ENCODE results near the gene MAP3K5.

The MAP3K5 gene, protein sequence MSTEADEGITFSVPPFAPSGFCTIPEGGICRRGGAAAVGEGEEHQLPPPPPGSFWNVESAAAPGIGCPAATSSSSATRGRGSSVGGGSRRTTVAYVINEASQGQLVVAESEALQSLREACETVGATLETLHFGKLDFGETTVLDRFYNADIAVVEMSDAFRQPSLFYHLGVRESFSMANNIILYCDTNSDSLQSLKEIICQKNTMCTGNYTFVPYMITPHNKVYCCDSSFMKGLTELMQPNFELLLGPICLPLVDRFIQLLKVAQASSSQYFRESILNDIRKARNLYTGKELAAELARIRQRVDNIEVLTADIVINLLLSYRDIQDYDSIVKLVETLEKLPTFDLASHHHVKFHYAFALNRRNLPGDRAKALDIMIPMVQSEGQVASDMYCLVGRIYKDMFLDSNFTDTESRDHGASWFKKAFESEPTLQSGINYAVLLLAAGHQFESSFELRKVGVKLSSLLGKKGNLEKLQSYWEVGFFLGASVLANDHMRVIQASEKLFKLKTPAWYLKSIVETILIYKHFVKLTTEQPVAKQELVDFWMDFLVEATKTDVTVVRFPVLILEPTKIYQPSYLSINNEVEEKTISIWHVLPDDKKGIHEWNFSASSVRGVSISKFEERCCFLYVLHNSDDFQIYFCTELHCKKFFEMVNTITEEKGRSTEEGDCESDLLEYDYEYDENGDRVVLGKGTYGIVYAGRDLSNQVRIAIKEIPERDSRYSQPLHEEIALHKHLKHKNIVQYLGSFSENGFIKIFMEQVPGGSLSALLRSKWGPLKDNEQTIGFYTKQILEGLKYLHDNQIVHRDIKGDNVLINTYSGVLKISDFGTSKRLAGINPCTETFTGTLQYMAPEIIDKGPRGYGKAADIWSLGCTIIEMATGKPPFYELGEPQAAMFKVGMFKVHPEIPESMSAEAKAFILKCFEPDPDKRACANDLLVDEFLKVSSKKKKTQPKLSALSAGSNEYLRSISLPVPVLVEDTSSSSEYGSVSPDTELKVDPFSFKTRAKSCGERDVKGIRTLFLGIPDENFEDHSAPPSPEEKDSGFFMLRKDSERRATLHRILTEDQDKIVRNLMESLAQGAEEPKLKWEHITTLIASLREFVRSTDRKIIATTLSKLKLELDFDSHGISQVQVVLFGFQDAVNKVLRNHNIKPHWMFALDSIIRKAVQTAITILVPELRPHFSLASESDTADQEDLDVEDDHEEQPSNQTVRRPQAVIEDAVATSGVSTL (N-terminal part only)

DNA sequence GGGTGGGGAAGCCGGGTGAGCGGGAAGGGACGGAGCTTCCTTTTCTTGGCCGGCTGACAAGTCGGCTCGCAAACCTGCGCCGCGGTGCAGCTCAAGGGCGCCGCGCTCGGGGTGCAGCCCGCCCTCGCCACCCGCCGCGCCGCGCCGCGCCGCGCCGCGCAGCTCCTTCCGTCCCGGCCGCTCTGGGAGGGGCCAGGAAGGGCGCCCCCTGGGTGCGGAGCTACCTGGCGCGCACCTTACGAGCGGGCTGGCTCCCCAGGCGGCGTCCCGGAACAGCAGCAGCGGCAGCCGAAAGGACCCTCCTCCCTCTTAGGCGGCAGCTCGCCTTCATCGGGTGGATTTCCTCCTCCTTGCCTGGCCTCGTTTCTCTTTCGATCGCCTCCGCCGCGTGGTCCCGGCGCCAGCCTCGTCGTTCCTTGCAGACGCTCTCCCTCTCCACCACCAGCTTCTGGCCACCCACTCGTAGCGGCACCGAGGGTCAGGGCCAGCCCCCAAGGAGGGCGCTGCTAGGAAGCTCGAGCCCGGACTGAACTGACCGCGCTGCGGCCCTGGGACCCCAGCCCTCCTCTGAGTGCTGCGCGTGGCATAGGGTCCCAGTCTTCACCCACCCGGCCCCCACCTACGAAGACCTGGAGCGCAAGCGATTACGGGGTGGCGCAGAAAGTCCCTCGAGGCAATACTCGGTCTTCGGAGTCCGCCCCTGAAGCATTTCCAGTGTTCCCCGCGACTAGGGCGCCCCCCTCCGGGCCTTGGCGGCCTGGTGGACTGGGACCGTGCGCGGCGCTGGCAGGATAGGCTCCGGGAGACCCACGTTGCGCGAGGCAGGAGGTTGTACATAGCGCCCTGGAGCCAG, at the start of gene MAP3K5:
MAP3K5 (minus strand) TSS at position 68 of the 853 bp plus-strand sequence. CDS start 320 bp downstream, outside the sequence.
- Histone ChIP-seq H3K4me3 (ENCODE audit: low read depth in 1 of 2, low read length in 1 of 2) (peak within 1 kb of the TSS; percentile 90 to 96), H3K9me3 (no peaks in the 10 kb centered on the region), H3K27me3 (no peaks in the 10 kb centered on the region), H3K4me1 (ENCODE audit: control insufficient read depth in 1 of 2, insufficient read depth in 1 of 2, low read depth in 1 of 2, low read length in 1 of 2) (peaks cover 43 to 47% of the 10 kb centered on the region in 2 experiments), H3K36me3 (no peaks in the 10 kb centered on the region), H3K27ac (peak within 1 kb of the TSS; percentile 91)
- TF ChIP-seq, protein P1, sequence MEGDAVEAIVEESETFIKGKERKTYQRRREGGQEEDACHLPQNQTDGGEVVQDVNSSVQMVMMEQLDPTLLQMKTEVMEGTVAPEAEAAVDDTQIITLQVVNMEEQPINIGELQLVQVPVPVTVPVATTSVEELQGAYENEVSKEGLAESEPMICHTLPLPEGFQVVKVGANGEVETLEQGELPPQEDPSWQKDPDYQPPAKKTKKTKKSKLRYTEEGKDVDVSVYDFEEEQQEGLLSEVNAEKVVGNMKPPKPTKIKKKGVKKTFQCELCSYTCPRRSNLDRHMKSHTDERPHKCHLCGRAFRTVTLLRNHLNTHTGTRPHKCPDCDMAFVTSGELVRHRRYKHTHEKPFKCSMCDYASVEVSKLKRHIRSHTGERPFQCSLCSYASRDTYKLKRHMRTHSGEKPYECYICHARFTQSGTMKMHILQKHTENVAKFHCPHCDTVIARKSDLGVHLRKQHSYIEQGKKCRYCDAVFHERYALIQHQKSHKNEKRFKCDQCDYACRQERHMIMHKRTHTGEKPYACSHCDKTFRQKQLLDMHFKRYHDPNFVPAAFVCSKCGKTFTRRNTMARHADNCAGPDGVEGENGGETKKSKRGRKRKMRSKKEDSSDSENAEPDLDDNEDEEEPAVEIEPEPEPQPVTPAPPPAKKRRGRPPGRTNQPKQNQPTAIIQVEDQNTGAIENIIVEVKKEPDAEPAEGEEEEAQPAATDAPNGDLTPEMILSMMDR (IDR thresholded peaks at IDR 0.05) = peak; percentile 73

DNA sequence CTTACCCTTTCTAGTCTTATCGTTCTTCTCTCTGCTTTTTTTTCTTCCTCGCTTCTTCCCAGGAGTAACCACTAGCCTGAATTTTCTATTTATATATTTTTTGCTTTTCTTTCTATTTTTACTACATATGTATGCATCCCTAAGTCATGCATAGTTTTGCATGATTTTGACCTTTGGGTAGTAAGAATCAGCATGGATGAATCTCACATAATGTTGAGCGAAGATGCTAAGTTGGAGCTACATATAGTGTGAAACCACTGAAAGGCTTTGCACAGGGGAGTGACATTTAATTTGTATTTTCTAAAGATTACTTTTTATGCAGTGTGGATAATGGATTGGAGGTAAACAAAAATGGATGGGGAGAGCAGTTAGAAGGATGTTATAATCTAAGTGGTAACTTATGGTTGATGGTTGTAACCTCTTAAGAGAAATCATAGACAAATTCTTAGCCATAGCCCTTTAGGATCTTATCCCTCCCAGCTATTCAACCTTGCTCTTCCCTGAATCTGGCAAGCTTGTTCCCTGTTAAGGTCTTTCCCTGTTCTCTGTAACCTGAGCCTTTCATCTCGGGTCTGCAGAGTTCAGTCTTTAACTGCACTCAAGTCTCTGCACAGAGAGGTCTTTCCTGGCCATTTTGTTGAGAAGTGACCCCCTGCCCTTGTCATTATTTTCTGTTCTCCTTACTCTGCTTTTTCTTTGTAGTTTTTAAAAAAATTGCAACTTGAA, 48.2 kb upstream of the MAP3K5 start:
- H3K27ac ChIP-seq = no peak overlapping the region
- no peaks in the 10 kb centered on the region for H3K9me3 ChIP-seq
- H3K36me3 ChIP-seq = no peaks in the 10 kb centered on the region
- no peak overlapping the region for H3K4me3 ChIP-seq (ENCODE audit: low read depth in 1 of 2, low read length in 1 of 2)
- no peaks in the 10 kb centered on the region for H3K4me1 ChIP-seq (ENCODE audit: control insufficient read depth in 1 of 2, insufficient read depth in 1 of 2, low read depth in 1 of 2, low read length in 1 of 2)
- no peaks in the 10 kb centered on the region for H3K27me3 ChIP-seq
- TF ChIP-seq, protein P1 (IDR thresholded peaks at IDR 0.05) = no peak

DNA sequence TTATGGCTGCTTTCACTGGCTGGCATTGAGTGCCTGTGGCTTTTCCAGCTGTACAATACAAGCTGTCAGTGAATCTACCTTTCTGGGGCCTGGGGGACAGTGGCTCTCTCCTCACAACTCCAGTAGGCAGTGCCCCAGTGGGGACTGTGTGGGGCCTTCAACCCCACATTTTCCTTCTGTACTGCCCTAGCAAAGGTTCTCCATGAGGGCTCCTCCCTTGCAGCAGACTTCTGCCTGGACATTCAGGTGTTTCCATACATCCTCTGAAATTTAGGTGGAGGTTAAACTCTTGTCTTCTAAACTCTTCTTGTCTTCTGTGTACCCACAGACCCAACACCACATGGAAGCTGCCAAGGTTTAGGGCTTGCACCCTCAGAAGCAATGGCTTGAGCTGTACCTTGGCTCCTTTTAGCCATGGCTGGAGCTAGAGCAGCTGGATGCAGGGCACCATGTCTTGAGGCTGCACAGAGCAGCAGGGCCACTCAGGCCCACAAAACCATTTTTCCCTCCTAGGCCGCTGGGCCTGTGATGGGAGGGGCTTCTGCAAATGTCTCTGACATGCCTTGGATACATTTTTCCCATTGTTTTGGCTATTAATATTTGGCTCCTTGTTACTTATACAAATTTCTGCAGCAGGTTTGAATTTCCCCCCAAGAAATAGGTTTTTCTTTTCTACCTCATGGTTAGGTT, 39.7 kb upstream of the MAP3K5 start:
- Histone ChIP-seq H3K4me3 (ENCODE audit: low read depth in 1 of 2, low read length in 1 of 2) (no peak overlapping the region), H3K36me3 (peaks cover under 1% of the 10 kb centered on the region), H3K9me3 (no peaks in the 10 kb centered on the region), H3K27ac (no peak overlapping the region), H3K4me1 (ENCODE audit: control insufficient read depth in 1 of 2, insufficient read depth in 1 of 2, low read depth in 1 of 2, low read length in 1 of 2) (no peaks in the 10 kb centered on the region), H3K27me3 (no peaks in the 10 kb centered on the region)
- TF ChIP-seq, protein P1 (IDR thresholded peaks at IDR 0.05) = no peak

DNA sequence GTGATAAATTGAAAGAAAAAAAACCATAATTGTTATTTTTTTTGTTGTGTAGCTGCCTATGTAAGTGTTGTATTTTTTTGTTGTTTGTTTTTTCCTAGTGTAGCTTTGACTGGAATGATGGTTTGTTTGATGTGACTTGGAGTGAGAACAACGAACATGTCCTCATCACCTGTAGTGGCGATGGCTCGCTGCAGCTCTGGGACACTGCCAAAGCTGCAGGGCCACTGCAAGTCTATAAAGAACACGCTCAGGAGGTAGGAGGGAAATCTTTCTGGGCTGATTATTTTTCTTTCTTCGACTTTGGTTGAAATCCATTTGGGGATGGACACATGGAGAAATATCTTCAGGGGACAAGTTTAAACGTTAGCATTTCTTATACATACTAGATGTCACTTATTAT, 33.9 kb upstream of the MAP3K5 start:
- Histone ChIP-seq H3K9me3 (no peaks in the 10 kb centered on the region), H3K27ac (no peak overlapping the region), H3K36me3 (peaks cover 8% of the 10 kb centered on the region), H3K4me3 (ENCODE audit: low read depth in 1 of 2, low read length in 1 of 2) (no peak overlapping the region), H3K27me3 (no peaks in the 10 kb centered on the region), H3K4me1 (ENCODE audit: control insufficient read depth in 1 of 2, insufficient read depth in 1 of 2, low read depth in 1 of 2, low read length in 1 of 2) (peaks cover 14 to 15% of the 10 kb centered on the region in 2 experiments)
- TF ChIP-seq, protein P1 (IDR thresholded peaks at IDR 0.05) = no peak

Data from neutrophil (primary cell).